HG03039 (cell line): Measurements from ENCODE around the gene PLEKHM2.

ENCODE experiments used
- ATAC-seq: cut with Tn5 transposase; IDR thresholded peaks from one replicate; pipeline ENCODE4 v1.9.1; 2021; ENCODE audit warnings: mild to moderate bottlenecking, moderate library complexity; ENCODE audit not compliant: unreplicated experiment

PLEKHM2 gene

DNA sequence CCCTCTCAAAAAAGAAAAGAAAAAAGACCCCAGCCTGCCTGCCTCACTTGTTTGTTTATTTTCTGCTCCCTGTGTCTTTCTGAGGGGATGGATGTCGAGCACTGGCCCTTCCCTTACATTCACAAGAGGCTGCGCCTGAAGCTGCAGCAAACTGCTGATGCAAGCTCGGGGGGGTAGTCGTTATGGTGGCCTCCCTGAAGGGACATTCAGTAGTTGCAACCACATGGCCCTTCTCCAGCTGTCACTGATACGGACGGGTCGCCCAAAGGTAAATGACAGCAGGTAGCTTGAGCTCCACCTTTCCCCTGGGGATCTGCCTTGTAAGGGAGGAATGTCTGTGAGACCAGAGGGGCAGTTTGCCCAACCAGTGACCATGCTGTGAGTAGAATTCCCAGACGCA lies 17.7 kb downstream of the PLEKHM2 start:
- ATAC-seq, result no peak

- no peak for ATAC-seq
Measured at GRCh38 chr1:15702722-15703550, 18.8 kb downstream of the PLEKHM2 start.

DNA sequence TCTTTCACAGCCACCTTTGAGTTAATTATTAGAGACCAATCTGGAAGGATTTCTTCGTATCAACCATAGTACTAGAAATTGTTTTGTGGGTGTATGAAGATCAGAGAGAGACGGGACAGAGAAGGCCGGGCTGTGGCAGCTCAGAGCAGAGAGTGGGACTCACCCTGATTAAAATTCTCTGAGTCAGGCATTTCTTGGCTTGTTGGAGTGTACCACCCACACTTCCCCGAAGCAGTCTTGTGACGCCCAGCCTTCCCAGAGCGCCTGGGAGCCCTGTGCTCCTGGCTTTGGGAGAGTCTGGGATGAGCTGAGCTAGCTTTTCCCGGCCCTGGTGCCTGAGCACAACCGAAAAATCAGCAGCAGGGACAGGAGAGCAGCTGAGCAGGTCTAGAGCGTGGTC lies 19.4 kb downstream of the PLEKHM2 start:
- ATAC-seq, result no peak

DNA sequence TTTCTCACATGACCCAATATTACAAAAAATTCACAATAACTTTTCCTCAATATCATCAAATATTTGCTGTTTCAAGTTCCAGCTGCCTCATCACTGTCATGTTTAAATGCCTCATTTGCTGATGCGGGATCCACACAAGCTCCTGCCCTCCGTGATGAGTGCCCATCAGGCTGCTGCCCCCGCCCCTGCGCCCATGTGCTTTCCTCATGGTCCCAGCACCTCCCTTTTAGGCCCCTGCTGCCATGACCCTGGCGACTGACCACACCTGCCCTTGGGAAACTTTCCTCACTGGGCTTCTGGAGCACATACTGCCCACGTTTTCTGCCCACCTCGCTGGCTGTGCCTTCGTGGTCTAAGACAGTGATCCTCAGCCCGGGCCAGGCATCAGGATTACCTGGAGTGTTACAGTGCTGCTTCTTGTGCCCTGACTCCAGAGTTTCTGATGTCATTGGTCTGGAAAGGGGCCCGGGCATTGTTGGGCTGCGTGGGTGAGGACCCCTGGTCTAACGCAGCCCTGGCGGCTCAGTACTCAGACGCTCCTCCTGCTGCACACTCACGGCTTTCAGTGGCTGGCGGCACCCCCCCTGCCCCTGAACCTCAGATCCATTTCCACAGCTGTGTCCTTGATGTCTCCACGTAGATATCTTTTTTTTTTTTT lies 20.5 kb downstream of the PLEKHM2 start:
- no peak for ATAC-seq

DNA sequence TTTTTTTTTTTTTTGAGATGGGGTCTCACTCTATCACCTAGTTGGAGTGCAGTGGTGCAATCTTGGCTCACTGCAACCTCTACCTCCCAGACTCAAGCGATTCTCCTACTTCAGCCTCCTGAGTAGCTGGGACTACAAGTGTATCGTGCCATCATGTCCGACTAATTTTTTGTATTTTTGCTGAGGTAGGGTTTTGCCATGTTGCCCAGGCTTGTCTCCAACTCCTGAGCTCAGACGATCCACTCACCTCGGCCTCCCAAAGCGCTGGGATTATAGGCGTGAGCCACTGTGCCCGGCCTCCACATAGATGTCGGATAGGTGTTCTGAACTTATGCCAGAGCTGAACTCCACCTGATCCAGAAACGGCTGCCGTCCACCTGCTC lies 21.1 kb downstream of the PLEKHM2 start:
- ATAC-seq, result no peak

DNA sequence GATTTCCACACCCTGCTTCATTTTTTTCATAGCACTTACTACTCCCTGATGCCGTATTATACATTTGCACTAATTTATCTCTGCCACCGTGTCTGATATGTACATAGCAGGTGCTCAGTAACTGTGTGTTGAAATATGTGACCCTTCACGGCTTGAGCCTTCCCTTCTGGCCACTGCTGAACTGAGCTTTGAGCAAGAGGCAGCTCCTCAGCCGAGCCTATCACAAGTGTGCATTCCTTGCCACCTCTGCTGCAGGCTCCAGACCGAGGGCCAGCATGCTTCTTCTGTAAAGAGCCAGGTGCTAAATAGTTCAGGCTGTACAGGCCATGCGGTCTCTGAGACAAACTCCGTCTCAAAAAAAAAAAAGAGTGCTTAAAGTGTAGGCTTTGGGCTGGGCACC lies 22.6 kb downstream of the PLEKHM2 start:
- ATAC-seq, result no peak

GRCh38 chr1:15707239-15707925 lies 23.3 kb downstream of the PLEKHM2 start:
- ATAC-seq, result no peak

DNA sequence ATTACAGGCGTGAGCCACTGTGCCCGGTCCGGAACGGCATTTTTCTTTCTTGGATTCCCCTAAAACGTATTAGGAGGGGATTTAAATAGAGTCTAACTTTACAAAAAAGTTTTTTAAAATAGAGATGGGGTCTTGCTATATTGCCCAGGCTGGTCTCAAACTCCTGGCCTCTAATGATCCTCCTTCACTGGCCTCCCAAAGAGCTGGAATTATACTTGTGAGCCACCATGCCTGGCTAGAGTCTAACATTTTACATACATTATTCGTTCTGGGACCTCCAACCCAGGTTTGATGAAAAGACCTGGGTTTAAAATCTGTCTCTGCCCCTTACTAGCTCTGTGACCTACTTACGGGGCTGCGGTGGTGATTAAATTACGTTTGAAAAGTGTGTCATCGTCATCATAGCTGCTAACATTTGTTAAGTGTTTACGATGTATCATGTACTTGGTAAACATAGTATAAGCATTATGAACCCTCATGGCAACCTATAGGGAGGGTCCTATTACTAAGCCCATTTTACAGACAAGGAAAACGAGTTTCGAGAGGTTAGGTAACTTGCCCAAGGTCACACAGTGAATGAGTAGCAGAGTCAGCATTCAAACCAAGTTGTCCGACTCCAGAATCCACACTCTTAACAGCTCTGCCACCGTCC lies 24.5 kb downstream of the PLEKHM2 start:
- no peak for ATAC-seq

DNA sequence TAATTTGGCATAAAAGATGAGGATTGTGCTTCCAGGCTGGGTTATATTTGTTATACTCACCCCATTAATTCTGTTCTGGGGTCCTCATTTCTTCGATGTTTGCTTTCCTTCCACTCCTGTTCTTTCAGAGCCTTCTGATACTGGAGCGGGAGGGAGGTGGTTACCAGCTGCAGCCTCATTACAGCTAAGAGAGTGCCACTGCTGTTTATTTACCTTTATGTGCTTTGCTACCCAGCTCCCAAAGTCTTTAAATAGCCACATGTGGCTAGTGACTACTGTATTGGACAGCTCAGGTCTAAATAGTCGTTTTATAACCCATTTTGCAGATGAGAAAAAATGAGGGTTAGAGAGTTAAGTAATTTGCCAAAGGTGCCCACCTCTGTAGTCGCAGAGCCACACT lies 25.1 kb downstream of the PLEKHM2 start:
- ATAC-seq, result no peak

- ATAC-seq, result no peak
Measured at GRCh38 chr1:15712168-15712567, 28.0 kb downstream of the PLEKHM2 start.

DNA sequence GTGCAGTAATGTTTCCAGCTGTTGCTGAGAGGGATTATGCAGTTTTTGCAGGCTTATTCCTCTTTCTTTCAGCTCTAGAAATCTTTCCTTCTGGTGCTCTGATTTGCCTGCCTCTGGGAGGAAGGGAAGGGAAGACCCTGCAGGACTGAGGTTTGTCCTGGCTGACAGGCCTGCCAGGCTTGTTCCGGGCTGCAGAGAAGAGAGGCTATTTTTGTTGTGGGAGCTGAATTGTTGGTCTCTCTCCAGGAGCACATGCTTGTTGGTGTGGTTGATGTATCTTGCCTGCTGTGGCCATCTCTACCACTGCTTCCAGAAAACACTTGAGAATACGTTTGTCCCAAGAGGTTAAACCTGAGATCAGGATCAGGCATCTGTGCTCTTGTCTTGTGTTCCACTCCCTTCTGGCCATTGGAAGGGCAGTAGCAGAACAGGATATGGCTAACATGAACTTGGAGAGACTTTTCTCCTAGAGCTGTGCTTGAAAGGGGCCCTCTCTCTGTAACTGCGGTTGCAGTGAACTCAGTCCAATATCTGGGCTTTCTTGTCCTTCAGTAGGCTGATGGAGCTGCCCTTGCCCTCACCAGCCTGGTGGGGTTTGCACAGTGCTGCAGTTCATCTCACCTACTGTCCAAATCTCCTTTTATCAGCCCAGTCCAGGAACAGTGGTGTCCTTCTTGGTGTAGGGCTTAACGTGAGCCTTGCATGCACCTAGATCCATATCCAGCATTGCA lies 30.5 kb downstream of the PLEKHM2 start:
- no peak for ATAC-seq

DNA sequence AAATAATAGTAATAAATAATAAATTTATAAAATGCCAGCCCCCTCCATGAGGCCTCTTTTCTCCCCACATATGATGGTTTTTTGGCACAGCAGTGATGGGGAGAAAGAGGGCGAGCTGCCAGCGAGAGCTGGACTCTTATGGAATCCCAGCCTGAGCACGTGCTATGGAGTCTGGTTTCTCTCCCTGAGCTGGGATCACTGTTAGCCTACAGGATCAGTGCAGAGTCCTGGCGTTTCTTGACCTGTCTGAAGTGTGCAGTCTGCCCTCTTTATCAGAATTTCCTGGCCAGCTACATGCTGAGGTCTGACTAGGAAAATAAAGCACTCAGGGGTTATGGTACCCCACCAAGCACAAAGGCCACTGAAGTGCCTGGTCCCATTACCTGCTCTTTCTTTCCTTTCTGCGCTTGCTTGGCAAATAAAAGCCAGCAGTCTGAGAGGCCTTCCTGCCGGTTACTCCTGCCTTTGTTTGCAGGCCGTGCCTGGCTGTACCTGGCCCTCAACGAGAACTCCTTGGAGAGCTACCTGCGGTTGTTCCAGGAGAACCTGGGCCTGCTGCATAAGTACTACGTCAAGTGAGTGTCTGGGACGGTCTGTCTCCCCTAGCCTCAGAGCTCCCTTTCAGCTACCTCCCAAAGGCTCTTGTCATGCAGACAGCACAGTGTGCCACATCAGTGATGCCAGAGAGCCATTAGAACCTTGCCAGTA lies 33.5 kb downstream of the PLEKHM2 start:
- no peak for ATAC-seq

DNA sequence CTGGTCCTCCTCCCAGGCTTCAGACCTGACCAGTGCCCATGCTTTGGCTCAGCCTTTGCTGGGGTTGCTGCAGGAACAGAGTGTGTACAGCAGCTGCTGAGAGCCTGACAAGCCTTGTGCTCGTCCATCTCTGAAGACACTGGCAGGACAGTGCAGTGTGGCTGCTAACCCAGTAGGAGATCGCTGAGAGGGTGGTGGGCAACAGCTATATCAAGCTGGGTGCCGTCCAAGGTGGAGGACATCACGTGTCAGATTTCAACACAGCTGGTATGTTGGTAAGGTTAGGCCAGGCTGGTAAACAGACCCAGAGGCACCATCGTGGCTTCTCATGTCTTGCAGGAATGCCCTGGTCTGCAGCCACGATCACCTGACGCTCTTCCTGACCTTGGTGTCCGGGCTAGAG lies 34.1 kb downstream of the PLEKHM2 start:
- no peak for ATAC-seq

DNA sequence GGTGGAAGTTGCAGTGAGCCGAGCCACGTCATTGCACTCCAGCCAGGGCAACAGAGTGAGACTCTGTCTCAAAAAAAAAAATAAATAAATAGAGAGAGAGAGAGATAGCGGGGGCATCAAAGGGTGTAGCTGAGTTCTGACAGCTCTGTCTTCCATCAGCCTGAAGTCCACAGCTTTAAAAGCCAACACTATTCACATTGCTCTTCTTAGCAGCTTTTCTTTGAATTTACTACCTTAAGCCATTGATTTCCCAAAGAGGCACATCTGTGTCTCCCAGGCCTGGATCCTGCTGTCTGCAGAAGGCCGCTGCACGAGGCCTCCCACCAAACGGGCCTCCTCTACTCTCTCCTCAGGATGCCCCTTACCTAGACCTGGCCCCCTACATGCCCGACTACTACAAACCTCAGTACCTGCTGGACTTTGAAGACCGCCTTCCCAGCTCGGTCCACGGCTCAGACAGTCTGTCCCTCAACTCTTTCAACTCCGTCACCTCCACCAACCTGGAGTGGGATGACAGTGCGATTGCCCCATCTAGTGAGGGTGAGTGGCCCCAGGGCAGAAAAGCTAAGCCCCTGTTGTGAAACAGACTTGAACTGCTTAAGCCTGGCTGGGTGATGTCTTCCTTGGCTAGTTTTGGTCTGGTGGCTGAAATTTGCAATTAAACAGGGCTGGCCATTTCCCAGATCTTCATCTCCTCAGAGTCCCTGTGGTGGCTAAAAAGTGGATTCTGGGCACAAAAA lies 35.4 kb downstream of the PLEKHM2 start:
- no peak for ATAC-seq

GRCh38 chr1:15720861-15721260 lies 36.7 kb downstream of the PLEKHM2 start:
- ATAC-seq, result no peak

DNA sequence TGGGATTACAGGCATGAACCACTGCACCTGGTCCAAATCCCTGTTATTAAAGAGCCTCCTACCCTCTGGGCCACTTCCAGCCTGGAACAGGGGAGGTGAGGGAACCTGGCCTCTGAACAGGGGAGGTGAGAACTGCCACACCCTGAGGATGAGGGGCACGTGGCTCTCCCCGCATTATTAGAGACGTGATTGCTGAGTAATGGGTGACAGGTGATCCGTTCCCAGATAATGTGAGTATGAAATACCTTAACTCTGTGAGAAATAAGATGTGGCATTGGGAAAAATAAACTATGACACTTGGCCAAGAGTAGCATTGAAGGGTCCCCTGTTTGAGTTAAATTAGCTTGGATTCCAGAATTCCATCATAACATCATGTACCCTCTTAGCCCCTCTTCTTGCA lies 38.3 kb downstream of the PLEKHM2 start:
- ATAC-seq, result no peak

- ATAC-seq, result no peak
Measured at GRCh38 chr1:15722836-15723532, 38.9 kb downstream of the PLEKHM2 start.

DNA sequence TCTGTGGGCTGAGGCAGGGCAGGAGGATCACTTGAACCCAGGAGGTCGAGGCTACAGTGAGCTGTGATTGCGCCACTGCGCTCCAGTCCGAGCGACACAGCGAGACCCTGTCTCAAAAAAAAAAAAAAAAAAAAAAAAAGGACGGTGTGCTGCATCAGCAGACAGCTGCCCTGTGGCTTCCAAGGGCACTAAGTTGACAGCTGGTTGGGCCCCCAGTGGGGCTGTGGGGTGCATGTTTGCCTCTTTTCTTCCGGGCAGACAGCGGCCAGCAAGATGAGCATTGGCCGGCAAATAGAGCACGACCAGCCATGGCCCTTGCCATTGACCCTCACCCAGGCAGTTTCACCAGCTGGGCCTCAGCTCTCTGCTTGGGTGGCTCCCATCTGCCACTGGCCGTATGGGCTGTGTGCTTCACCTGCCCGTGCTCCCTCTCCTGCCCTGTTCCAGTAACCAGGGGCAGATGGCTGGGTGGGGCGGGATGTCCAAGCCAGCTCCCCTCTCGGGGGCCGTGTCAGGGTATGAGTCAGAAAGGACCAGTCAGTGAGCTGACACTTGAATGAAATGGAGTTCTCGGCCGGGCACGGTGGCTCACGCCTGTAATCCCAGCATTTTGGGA lies 39.6 kb downstream of the PLEKHM2 start:
- no peak for ATAC-seq
